Kidney (tissue), 14 donors: ENCODE data around the gene LRRC4C. TPM values are rescaled to one million over a fixed set of nuclear protein-coding genes. Genes with fewer than 3 reads are reported as not detected.

Experiments used
- DNase-seq, 5 donors: peaks; one replicate each; pipeline ENCODE4 v3.0.0-alpha.2; 2013 to 2020
- FAIRE-seq: peaks from 2 replicates; lab custom pipeline; 2012; peaks lifted over from hg19 to GRCh38; lab: Jason Lieb, UNC
- H3K27ac ChIP-seq, 2 donors: one replicate each; pipeline ENCODE4 v1.7.0; 2013; ENCODE audit warnings: low read depth in 2 of 2, low read length in 2 of 2, inconsistent platforms in 1 of 2
- H3K27me3 ChIP-seq: one replicate; pipeline ENCODE4 v1.7.1; 2013; ENCODE audit warnings: low read length, inconsistent platforms; ENCODE audit not compliant: control insufficient read depth, insufficient read depth
- H3K36me3 ChIP-seq, 3 donors: one replicate each; pipeline versions ENCODE4 v1.7.0 to v1.7.1; 2013; ENCODE audit warnings: low read length in 3 of 3, control low read depth in 1 of 3, inconsistent platforms in 1 of 3; ENCODE audit not compliant: insufficient read depth in 3 of 3, control insufficient read depth in 2 of 3
- H3K4me1 ChIP-seq, 3 donors: one replicate each; pipeline versions ENCODE4 v1.7.0 to v1.7.1; 2013; ENCODE audit warnings: low read length in 3 of 3, inconsistent platforms in 1 of 3, low read depth in 1 of 3; ENCODE audit not compliant: control insufficient read depth in 2 of 3, insufficient read depth in 2 of 3
- H3K4me3 ChIP-seq, 3 donors: one replicate each; pipeline versions ENCODE4 v1.7.0 to v1.8.1; 2013; ENCODE audit warnings: low read length in 3 of 3, control low read depth in 1 of 3, inconsistent platforms in 1 of 3
- H3K9ac ChIP-seq, 3 donors: one replicate each; pipeline versions ENCODE4 v1.7.0 to v1.7.1; 2013; ENCODE audit warnings: low read length in 3 of 3, control low read depth in 1 of 3, inconsistent platforms in 1 of 3
- H3K9me3 ChIP-seq, 3 donors: one replicate each; pipeline versions ENCODE4 v1.7.0 to v1.7.1; 2013; ENCODE audit warnings: low read length in 3 of 3, control low read depth in 1 of 3, inconsistent platforms in 1 of 3; ENCODE audit not compliant: control insufficient read depth in 2 of 3, insufficient read depth in 1 of 3
- intact Hi-C: fragments of 100-400 bp; cut with DNase I; formaldehyde crosslinking; loops from one replicate; pipeline ENCODE4 v1.11.1; 2022
- polyA plus RNA-seq: library from polyadenylated mRNA; stranded (reverse); fragments of 350-450 nt; fragmentation: Illumina TruSeq; extraction: RNeasy Lipid Tissue Mini Kit (QIAGEN cat#74804); gene quantifications from one replicate; pipeline ENCODE4 v1.2.3, GENCODE V29; 2014; ENCODE audit warnings: low read depth, low replicate concordance; ENCODE audit not compliant: insufficient read depth
- total RNA-seq: library from RNA; stranded (reverse); fragmentation: NEBNext Ultra II Directional; extraction: Animal tissue kit (Norgen Biotek cat#: 25700); gene quantifications from one replicate; pipeline ENCODE4 v1.2.1, GENCODE V29; 2021
- TF ChIP-seq, protein P1 (sequence below): IDR thresholded peaks from 3 replicates; pipeline ENCODE4 v1.5.1; 2012; ENCODE audit warnings: mild to moderate bottlenecking, moderate library complexity, borderline replicate concordance; ENCODE audit not compliant: insufficient read depth; ENCODE audit errors: extremely low read depth
- donor health status: control.
- donor health status: control.
- donor health status: control.
- donor health status: control.
- donor health status: control.
- donor health status: DM: yes; HTN: yes; CAD: no.
- donor health status: Normal renal cell carcinoma (clear cell type).

LRRC4C gene
- total and polyA plus RNA-seq, 2 donors from 2014 or later, result 0.26 to 1.6 TPM

DNA sequence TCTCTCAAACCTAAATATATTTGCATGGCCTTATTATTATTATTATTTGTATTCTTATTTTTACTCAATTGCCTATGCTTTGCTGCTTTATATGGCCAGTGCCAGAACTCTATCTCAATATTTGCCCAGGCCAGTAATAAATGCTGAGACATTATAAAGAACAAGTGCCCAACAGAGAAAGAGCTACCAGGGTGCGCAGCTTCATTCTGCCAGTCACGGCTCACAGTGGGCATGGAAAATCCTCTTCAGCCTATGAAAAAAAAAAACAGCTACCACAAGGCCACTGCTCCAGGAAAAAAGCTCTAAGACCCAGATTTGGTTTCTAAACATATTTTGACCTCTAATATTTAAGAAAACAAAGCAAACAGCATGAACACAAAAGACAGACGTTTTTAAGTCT, 1223.6 kb downstream of the LRRC4C start:
- Histone ChIP-seq H3K4me1 (no peaks in the 10 kb centered on the region), H3K9ac (no peak overlapping the region), H3K27ac (no peak overlapping the region), H3K4me3 (no peak overlapping the region), H3K36me3 (no peaks in the 10 kb centered on the region), H3K27me3 (no peaks in the 10 kb centered on the region), H3K9me3 (no peaks in the 10 kb centered on the region)
- DNase-seq, result no peak
- FAIRE-seq, result no peak
- TF ChIP-seq, protein P1, sequence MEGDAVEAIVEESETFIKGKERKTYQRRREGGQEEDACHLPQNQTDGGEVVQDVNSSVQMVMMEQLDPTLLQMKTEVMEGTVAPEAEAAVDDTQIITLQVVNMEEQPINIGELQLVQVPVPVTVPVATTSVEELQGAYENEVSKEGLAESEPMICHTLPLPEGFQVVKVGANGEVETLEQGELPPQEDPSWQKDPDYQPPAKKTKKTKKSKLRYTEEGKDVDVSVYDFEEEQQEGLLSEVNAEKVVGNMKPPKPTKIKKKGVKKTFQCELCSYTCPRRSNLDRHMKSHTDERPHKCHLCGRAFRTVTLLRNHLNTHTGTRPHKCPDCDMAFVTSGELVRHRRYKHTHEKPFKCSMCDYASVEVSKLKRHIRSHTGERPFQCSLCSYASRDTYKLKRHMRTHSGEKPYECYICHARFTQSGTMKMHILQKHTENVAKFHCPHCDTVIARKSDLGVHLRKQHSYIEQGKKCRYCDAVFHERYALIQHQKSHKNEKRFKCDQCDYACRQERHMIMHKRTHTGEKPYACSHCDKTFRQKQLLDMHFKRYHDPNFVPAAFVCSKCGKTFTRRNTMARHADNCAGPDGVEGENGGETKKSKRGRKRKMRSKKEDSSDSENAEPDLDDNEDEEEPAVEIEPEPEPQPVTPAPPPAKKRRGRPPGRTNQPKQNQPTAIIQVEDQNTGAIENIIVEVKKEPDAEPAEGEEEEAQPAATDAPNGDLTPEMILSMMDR, result no peak
- intact Hi-C loops, result no loop called here

DNA sequence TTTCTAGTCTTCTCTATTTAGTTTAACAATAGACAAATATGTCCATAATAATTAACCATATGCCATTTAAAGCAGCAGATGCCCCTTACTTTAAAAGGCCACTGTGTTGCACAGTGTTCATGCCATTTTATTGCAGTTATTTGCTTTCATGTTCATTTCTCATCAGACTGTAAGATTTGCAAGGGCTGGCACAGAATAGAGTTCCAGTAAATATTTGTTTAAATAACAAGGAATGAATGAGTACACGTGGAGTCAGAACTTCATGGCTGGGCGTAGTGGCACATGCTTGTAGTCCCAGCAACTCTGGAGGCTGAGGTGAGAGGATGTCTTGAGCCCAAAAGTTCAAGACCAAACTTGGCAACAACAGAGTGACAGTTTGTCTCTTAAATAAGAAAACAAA, 1228.6 kb downstream of the LRRC4C start:
- Histone ChIP-seq H3K27me3 (no peaks in the 10 kb centered on the region), H3K4me1 (no peaks in the 10 kb centered on the region), H3K27ac (no peak overlapping the region), H3K9ac (no peak overlapping the region), H3K36me3 (no peaks in the 10 kb centered on the region), H3K9me3 (no peaks in the 10 kb centered on the region), H3K4me3 (no peak overlapping the region)
- no peak for FAIRE-seq
- no peak for DNase-seq
- TF ChIP-seq, protein P1, result no peak
- intact Hi-C loops, result no loop called here

DNA sequence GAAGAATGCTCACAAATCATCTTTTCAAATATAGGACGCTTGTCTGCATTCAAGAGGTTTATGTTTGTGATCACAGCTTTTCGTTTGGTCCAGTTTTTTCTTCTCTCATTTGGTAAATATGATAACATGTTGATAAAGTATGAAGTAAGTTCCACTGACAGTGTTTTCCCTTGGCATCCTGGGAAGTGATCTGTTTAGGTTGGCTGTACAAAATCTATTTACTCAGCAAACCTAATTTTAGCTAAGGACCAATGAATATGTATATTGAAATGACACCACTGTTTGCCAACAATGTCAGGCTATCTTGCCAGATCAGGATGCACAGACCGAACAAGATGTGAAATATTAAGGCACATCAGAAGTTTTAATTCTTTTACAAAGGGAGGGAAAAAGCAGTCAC, 1230.8 kb downstream of the LRRC4C start:
- Histone ChIP-seq H3K4me3 (no peak overlapping the region), H3K9ac (no peak overlapping the region), H3K4me1 (no peaks in the 10 kb centered on the region), H3K36me3 (no peaks in the 10 kb centered on the region), H3K27ac (no peak overlapping the region), H3K27me3 (no peaks in the 10 kb centered on the region), H3K9me3 (no peaks in the 10 kb centered on the region)
- intact Hi-C loops, result no loop called here
- no peak for FAIRE-seq
- DNase-seq, result no peak
- TF ChIP-seq, protein P1, result no peak

DNA sequence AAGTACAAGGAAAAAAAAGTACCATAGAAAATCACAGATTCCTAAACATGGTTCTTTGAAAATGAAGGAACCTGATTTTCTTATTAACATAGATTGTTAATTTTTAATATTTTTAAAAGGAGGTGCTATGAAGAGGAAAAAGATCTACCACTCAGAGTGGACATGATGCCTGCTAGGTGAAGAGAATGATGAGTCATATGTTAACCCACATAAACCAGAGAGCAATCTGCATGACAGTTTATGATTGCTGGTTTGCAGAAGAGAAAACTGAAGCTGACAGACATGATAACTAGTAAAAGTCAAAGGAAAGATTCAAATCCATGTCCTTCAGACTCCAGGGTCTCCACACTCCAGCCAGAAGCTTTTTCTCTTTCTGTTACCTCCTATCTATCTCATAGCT, 1231.7 kb downstream of the LRRC4C start:
- H3K9ac ChIP-seq, result no peak overlapping the region
- DNase-seq (no peak), FAIRE-seq (no peak)
- TF ChIP-seq, protein P1, result no peak
- no peaks in the 10 kb centered on the region for H3K9me3 ChIP-seq
- no peaks in the 10 kb centered on the region for H3K36me3 ChIP-seq
- intact Hi-C loops, result no loop called here
- H3K4me3 ChIP-seq, result no peak overlapping the region
- H3K27me3 ChIP-seq, result no peaks in the 10 kb centered on the region
- no peaks in the 10 kb centered on the region for H3K4me1 ChIP-seq
- H3K27ac ChIP-seq, result no peak overlapping the region
